ENCODE measurements around the gene PPP1R14C. TPM values are rescaled to one million over a fixed set of nuclear protein-coding genes. Genes with fewer than 3 reads are reported as not detected.

PPP1R14C gene
- polyA plus RNA-seq, 1 donor from 2014 or later: not detected

GRCh38 chr6:150273457-150274309 lies 130.8 kb downstream of the PPP1R14C start:
- Mint-ChIP-seq H3K4me3 (no peak overlapping the region), H3K36me3 (no peaks in the 10 kb centered on the region), H3K4me1 (peaks cover 0 to 5% (median 3%) of the 10 kb centered on the region in 3 donors), H3K9me3 (no peaks in the 10 kb centered on the region), H3K27me3 (peaks cover 21% of the 10 kb centered on the region), H3K27ac (no peak overlapping the region)

- Mint-ChIP-seq H3K36me3 (no peaks in the 10 kb centered on the region), H3K4me3 (no peak overlapping the region), H3K9me3 (peaks cover 0 to 4% (median 3%) of the 10 kb centered on the region in 3 donors), H3K27me3 (peaks cover 28% of the 10 kb centered on the region), H3K4me1 (peaks cover 0 to 7% (median 4%) of the 10 kb centered on the region in 3 donors), H3K27ac (no peak overlapping the region)
Measured at GRCh38 chr6:150275489-150275888, 132.6 kb downstream of the PPP1R14C start.

GRCh38 chr6:150276168-150276936 lies 133.5 kb downstream of the PPP1R14C start:
- Mint-ChIP-seq H3K4me3 (no peak overlapping the region), H3K27ac (no peak overlapping the region), H3K4me1 (peaks cover 0 to 7% (median 4%) of the 10 kb centered on the region in 3 donors), H3K27me3 (peaks cover 32% of the 10 kb centered on the region), H3K36me3 (no peaks in the 10 kb centered on the region), H3K9me3 (peaks cover 0 to 4% (median 3%) of the 10 kb centered on the region in 3 donors)

GRCh38 chr6:150276937-150277742 lies 134.3 kb downstream of the PPP1R14C start:
- peaks cover 0 to 4% (median 3%) of the 10 kb centered on the region in 3 donors for H3K9me3 Mint-ChIP-seq
- H3K4me3 Mint-ChIP-seq: no peak overlapping the region
- H3K27me3 Mint-ChIP-seq: peaks cover 32% of the 10 kb centered on the region
- no peaks in the 10 kb centered on the region for H3K36me3 Mint-ChIP-seq
- H3K4me1 Mint-ChIP-seq: peaks cover 0 to 7% (median 4%) of the 10 kb centered on the region in 3 donors
- no peak overlapping the region for H3K27ac Mint-ChIP-seq

GRCh38 chr6:150279533-150279932 lies 136.7 kb downstream of the PPP1R14C start:
- peaks cover 3 to 4% (median 3%) of the 10 kb centered on the region in 3 donors for H3K9me3 Mint-ChIP-seq
- no peak overlapping the region for H3K4me3 Mint-ChIP-seq
- H3K27ac Mint-ChIP-seq: no peak overlapping the region
- H3K4me1 Mint-ChIP-seq: peaks cover 0 to 4% (median 2%) of the 10 kb centered on the region in 3 donors
- H3K27me3 Mint-ChIP-seq: peaks cover 26% of the 10 kb centered on the region
- no peaks in the 10 kb centered on the region for H3K36me3 Mint-ChIP-seq

GRCh38 chr6:150280703-150281102 lies 137.9 kb downstream of the PPP1R14C start:
- Mint-ChIP-seq H3K27ac (no peak overlapping the region), H3K4me3 (no peak overlapping the region), H3K27me3 (peaks cover 31% of the 10 kb centered on the region), H3K9me3 (peaks cover 3 to 4% (median 3%) of the 10 kb centered on the region in 3 donors), H3K36me3 (no peaks in the 10 kb centered on the region), H3K4me1 (peaks cover 0 to 2% (median 2%) of the 10 kb centered on the region in 3 donors)

- Mint-ChIP-seq H3K36me3 (no peaks in the 10 kb centered on the region), H3K27me3 (peaks cover 32% of the 10 kb centered on the region), H3K27ac (no peak overlapping the region), H3K9me3 (peaks cover 3 to 6% (median 3%) of the 10 kb centered on the region in 3 donors), H3K4me3 (no peak overlapping the region), H3K4me1 (peaks cover 0 to 2% (median 2%) of the 10 kb centered on the region in 3 donors)
Measured at GRCh38 chr6:150281767-150282166, 138.9 kb downstream of the PPP1R14C start.

- Mint-ChIP-seq H3K27ac (no peak overlapping the region), H3K27me3 (peaks cover 32% of the 10 kb centered on the region), H3K9me3 (peaks cover 3 to 6% (median 3%) of the 10 kb centered on the region in 3 donors), H3K36me3 (no peaks in the 10 kb centered on the region), H3K4me1 (peaks cover 0 to 2% (median 2%) of the 10 kb centered on the region in 3 donors), H3K4me3 (no peak overlapping the region)
Measured at GRCh38 chr6:150282806-150283205, 140.0 kb downstream of the PPP1R14C start.

- Mint-ChIP-seq H3K27ac (no peak overlapping the region), H3K9me3 (peaks cover 0 to 3% (median 3%) of the 10 kb centered on the region in 3 donors), H3K27me3 (peaks cover 26% of the 10 kb centered on the region)
Measured at GRCh38 chr6:150286460-150286859, 143.6 kb downstream of the PPP1R14C start.

GRCh38 chr6:150286912-150287311 lies 144.1 kb downstream of the PPP1R14C start:
- Mint-ChIP-seq H3K36me3 (no peaks in the 10 kb centered on the region), H3K4me3 (no peak overlapping the region), H3K9me3 (peaks cover 0 to 5% (median 4%) of the 10 kb centered on the region in 3 donors), H3K4me1 (no peaks in the 10 kb centered on the region), H3K27me3 (peaks cover 26% of the 10 kb centered on the region), H3K27ac (no peak overlapping the region)

More at GRCh38 chr6:150286460-150286859, 143.6 kb downstream of the PPP1R14C start:
- H3K4me3 Mint-ChIP-seq: no peak overlapping the region
- H3K36me3 Mint-ChIP-seq: no peaks in the 10 kb centered on the region
- H3K4me1 Mint-ChIP-seq: no peaks in the 10 kb centered on the region

GRCh38 chr6:150288456-150288855 lies 145.6 kb downstream of the PPP1R14C start:
- Mint-ChIP-seq H3K4me1 (no peaks in the 10 kb centered on the region), H3K36me3 (no peaks in the 10 kb centered on the region), H3K27ac (no peak overlapping the region), H3K9me3 (peaks cover 0 to 10% (median 4%) of the 10 kb centered on the region in 3 donors), H3K27me3 (peaks cover 22% of the 10 kb centered on the region), H3K4me3 (no peak overlapping the region)

- peaks cover 22% of the 10 kb centered on the region for H3K27me3 Mint-ChIP-seq
- peaks cover 0 to 10% (median 4%) of the 10 kb centered on the region in 3 donors for H3K9me3 Mint-ChIP-seq
- no peaks in the 10 kb centered on the region for H3K36me3 Mint-ChIP-seq
- no peak overlapping the region for H3K27ac Mint-ChIP-seq
- H3K4me1 Mint-ChIP-seq: peaks cover 0 to 3% (median 0%) of the 10 kb centered on the region in 3 donors
- H3K4me3 Mint-ChIP-seq: no peak overlapping the region
Measured at GRCh38 chr6:150289454-150290071, 146.7 kb downstream of the PPP1R14C start.

GRCh38 chr6:150290429-150290828 lies 147.6 kb downstream of the PPP1R14C start:
- peaks cover 0 to 10% (median 4%) of the 10 kb centered on the region in 3 donors for H3K9me3 Mint-ChIP-seq
- H3K36me3 Mint-ChIP-seq: no peaks in the 10 kb centered on the region
- no peak overlapping the region for H3K4me3 Mint-ChIP-seq
- peak overlapping the region in 1 of 3 donors; percentile 29 for H3K27ac Mint-ChIP-seq
- H3K4me1 Mint-ChIP-seq: peaks cover 0 to 3% (median 0%) of the 10 kb centered on the region in 3 donors
- H3K27me3 Mint-ChIP-seq: peaks cover 16% of the 10 kb centered on the region

Data from IgD-negative memory B cell (primary cell).